Hepatocyte (in vitro differentiated cells): ENCODE results near the gene PI4KA. TPM values are rescaled to one million over a fixed set of nuclear protein-coding genes. Genes with fewer than 3 reads are reported as not detected.

Source experiments
- DNase-seq: peaks from one replicate; pipeline ENCODE4 v3.0.0-alpha.2; 2016; ENCODE audit warnings: low spot score
- H2AFZ ChIP-seq: fragments of 200-600 bp; sonication (generic); 2 replicates; pipeline ENCODE4 v1.6.0; 2016; ENCODE audit warnings: antibody characterized with exemption, mild to moderate bottlenecking
- H3K27ac ChIP-seq: fragments of 200-600 bp; sonication (generic); 2 replicates; pipeline ENCODE4 v1.5.1; 2016; ENCODE audit warnings: mild to moderate bottlenecking
- H3K27me3 ChIP-seq: fragments of 200-600 bp; sonication (generic); 2 replicates; pipeline ENCODE4 v1.6.1; 2016
- H3K36me3 ChIP-seq: fragments of 200-600 bp; sonication (generic); replicated peaks from 2 replicates; pipeline ENCODE4 v1.5.1; 2016; ENCODE audit warnings: low read depth; ENCODE audit not compliant: insufficient read depth
- H3K4me1 ChIP-seq: fragments of 200-600 bp; sonication (generic); 2 replicates; pipeline ENCODE4 v1.5.1; 2016; ENCODE audit warnings: mild to moderate bottlenecking, moderate library complexity; ENCODE audit not compliant: insufficient read depth
- H3K4me2 ChIP-seq: fragments of 200-600 bp; sonication (generic); 2 replicates; pipeline ENCODE4 v1.6.0; 2016
- H3K4me3 ChIP-seq: fragments of 200-600 bp; sonication (generic); 2 replicates; pipeline ENCODE4 v1.5.1; 2016; ENCODE audit warnings: mild to moderate bottlenecking
- H3K79me2 ChIP-seq: fragments of 200-600 bp; sonication (generic); 2 replicates; pipeline ENCODE4 v1.6.0; 2017; ENCODE audit warnings: mild to moderate bottlenecking
- H3K9me2 ChIP-seq: fragments of 200-600 bp; sonication (generic); replicated peaks from 2 replicates; pipeline ENCODE4 v1.6.0; 2017; ENCODE audit warnings: mild to moderate bottlenecking; ENCODE audit not compliant: insufficient read depth
- H3K9me3 ChIP-seq: fragments of 200-600 bp; sonication (generic); 2 replicates; pipeline ENCODE4 v1.5.1; 2016; ENCODE audit warnings: low read depth, mild to moderate bottlenecking
- H4K20me1 ChIP-seq: fragments of 200-600 bp; sonication (generic); 2 replicates; pipeline ENCODE4 v1.6.0; 2016; ENCODE audit warnings: mild to moderate bottlenecking; ENCODE audit not compliant: insufficient read depth, poor library complexity, severe bottlenecking
- CTCF ChIP-seq: fragments of 200-600 bp; sonication (generic); IDR thresholded peaks from 2 replicates; pipeline ENCODE4 v1.5.1; 2016; ENCODE audit warnings: antibody characterized with exemption, mild to moderate bottlenecking; ENCODE audit not compliant: poor library complexity
- EZH2 ChIP-seq: fragments of 200-600 bp; sonication (generic); IDR thresholded peaks from 2 replicates; pipeline ENCODE4 v1.6.1; 2016; ENCODE audit warnings: antibody characterized with exemption, mild to moderate bottlenecking, borderline replicate concordance
- EZH2phosphoT487 ChIP-seq: fragments of 200-600 bp; sonication (generic); IDR thresholded peaks from one replicate; pipeline ENCODE4 v1.6.1; 2018; ENCODE audit warnings: antibody characterized with exemption, mild to moderate bottlenecking, low read depth, moderate library complexity; ENCODE audit not compliant: unreplicated experiment, severe bottlenecking
- WGBS: methylation state at CpG from one replicate; pipeline ENCODE4 v1.1.6; 2016; ENCODE audit warnings: low lambda C conversion rate; ENCODE audit errors: missing lambda C conversion rate; 5-methylcytosine and 5-hydroxymethylcytosine counted together
- polyA plus RNA-seq: library from polyadenylated mRNA; unstranded; fragments of >200 nt; fragmentation: Nextera tagmentation; extraction: Ambion mirVana; gene quantifications from 2 replicates; pipeline ENCODE4 v1.2.1, GENCODE V29; 2016
- total RNA-seq: library from RNA; depleted of rRNA; stranded (reverse); fragments of >200 nt; gene quantifications from 2 replicates; pipeline ENCODE4 v1.2.3, GENCODE V29; 2014

Gene PI4KA
- total and polyA plus RNA-seq, 2 experiments from 2014 or later: 59.1 to 75.7 TPM

DNA sequence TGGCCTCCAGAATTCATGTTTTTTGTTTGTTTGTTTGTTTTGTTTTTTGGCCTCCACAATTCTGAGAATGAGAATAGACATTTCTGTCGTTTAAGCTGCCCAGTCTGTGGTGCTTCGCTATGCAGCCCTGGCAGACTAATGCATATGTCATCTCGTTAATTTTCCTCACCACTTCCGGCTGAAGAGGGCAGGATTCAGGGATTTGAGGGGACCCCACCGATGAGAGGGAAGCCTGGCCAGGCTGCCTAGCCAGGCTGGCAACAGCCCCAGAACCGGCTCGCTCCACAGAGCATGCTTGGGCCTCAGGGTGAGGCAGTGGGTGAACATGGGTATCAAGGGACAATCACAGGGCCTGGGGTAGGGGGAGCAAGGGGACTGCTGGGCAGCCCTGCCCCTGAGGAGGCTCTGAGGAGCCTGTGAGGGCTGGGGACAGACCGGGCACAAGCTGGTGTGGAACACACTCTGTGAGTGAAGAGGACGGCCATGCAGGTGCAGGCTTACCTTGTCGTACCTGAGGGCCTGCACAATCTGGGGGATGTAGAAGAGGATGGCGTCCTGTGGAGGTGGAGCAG is 132.5 kb downstream of the PI4KA start:
- 89% methylated on average over 11 of the region's 11 CpGs for WGBS
- no peak for TF ChIP-seq EZH2phosphoT487
- TF ChIP-seq EZH2: no peak
- TF ChIP-seq CTCF: no peak
- H4K20me1 ChIP-seq: no peaks in the 10 kb centered on the region

GRCh38 chr22:20724676-20725454 is 133.7 kb downstream of the PI4KA start:
- no peaks in the 10 kb centered on the region for H3K9me3 ChIP-seq
- TF ChIP-seq EZH2phosphoT487: no peak
- no peak for TF ChIP-seq EZH2
- TF ChIP-seq CTCF: no peak
- H3K27ac ChIP-seq: no peak overlapping the region
- no peaks in the 10 kb centered on the region for H3K4me1 ChIP-seq
- no peaks in the 10 kb centered on the region for H4K20me1 ChIP-seq
- no peak for DNase-seq
- no peaks in the 10 kb centered on the region for H3K36me3 ChIP-seq
- H3K27me3 ChIP-seq: no peaks in the 10 kb centered on the region
- H3K4me3 ChIP-seq: no peak overlapping the region
- no peaks in the 10 kb centered on the region for H3K79me2 ChIP-seq
- H3K4me2 ChIP-seq: no peak overlapping the region
- H3K9me2 ChIP-seq: no peaks in the 10 kb centered on the region
- H2AFZ ChIP-seq: no peak overlapping the region
- WGBS: 99% methylated on average over 9 of the region's 9 CpGs

More for the DNA sequence above, 132.5 kb downstream of the PI4KA start:
- Histone ChIP-seq H3K36me3 (no peaks in the 10 kb centered on the region), H3K4me2 (no peak overlapping the region), H3K27ac (no peak overlapping the region), H3K27me3 (no peaks in the 10 kb centered on the region), H3K4me3 (no peak overlapping the region), H3K9me3 (no peaks in the 10 kb centered on the region), H2AFZ (no peak overlapping the region), H3K79me2 (no peaks in the 10 kb centered on the region), H3K9me2 (no peaks in the 10 kb centered on the region), H3K4me1 (no peaks in the 10 kb centered on the region)
- DNase-seq: no peak

DNA sequence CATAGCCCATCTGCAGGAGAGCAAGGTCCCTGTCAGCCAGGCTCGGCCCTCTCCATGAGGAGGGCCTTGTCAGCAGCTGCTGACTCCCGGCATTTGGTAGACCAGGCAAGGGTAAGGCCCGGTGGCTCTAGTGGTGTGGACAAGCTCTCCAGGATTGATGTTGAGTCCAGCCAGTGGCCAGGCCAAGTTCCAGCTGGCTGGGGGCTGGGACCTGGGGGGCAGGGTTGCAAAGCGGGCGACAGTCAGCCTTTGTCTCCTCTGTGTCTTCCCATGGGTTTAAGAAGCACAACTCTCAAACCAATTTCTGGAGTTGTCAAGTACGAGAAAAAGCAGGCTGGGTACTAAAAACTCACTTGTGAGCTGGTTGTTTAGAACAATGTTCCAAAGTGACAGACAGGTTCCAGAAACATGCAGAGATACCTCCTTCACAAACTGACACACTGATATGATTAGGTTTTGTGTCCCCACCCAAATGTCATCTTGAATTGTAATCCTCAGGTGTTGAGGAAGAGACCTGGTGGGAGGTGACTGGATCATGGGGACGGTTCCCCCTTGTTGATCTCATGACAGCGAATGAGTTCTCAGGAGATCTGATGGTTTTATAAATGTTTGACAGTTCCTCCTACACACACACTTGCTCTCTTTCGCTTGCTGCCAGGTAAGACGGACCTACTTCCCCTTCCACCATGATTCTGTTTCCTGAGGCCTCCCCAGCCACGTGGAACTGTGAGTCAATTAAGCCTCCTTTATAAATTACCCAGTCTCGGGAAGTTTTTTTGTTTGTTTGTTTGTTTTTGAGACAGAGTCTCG is 137.0 kb downstream of the PI4KA start:
- no peak overlapping the region for H3K4me2 ChIP-seq
- H3K4me3 ChIP-seq: no peak overlapping the region
- H3K27me3 ChIP-seq: no peaks in the 10 kb centered on the region
- no peaks in the 10 kb centered on the region for H3K36me3 ChIP-seq
- H3K27ac ChIP-seq: no peak overlapping the region
- no peak for DNase-seq
- no peaks in the 10 kb centered on the region for H3K9me3 ChIP-seq
- H3K79me2 ChIP-seq: no peaks in the 10 kb centered on the region
- no peaks in the 10 kb centered on the region for H3K9me2 ChIP-seq
- no peaks in the 10 kb centered on the region for H4K20me1 ChIP-seq
- TF ChIP-seq CTCF (no peak), EZH2 (no peak), EZH2phosphoT487 (no peak)
- H3K4me1 ChIP-seq: no peaks in the 10 kb centered on the region
- no peak overlapping the region for H2AFZ ChIP-seq
- WGBS: 92% methylated on average over 13 of the region's 13 CpGs
